Tibial nerve (tissue), 4 donors: ENCODE data around the gene PAX8.
"Not testable (repeated sequence)": the region's sequence is repeated elsewhere in the genome, so short reads cannot be mapped to it uniquely, and the experiment has no call there.

Source experiments
- EP300 ChIP-seq, 2 donors: sonication (generic); formaldehyde crosslinking; IDR thresholded peaks; one replicate each; pipeline ENCODE4 v1.6.1; 2017; ENCODE audit warnings: antibody characterized with exemption in 2 of 2, mild to moderate bottlenecking in 1 of 2
- POLR2A ChIP-seq, 2 donors: fragments of 450-650 bp; IDR thresholded peaks; one replicate each; pipeline ENCODE4 v1.6.1; 2017; ENCODE audit warnings: antibody characterized with exemption in 2 of 2, mild to moderate bottlenecking in 2 of 2, moderate library complexity in 2 of 2
- TF ChIP-seq, protein P1 (sequence below), 5 experiments: fragments of 200-600 bp in 3 of 5; fragments of 450-650 bp in 2 of 5; sonication (generic) in 3 of 5; IDR thresholded peaks; one replicate each; pipeline ENCODE4 v1.5.1; 2016 to 2019; ENCODE audit warnings: antibody characterized with exemption in 5 of 5, mild to moderate bottlenecking in 3 of 5, moderate library complexity in 2 of 5

DNA sequence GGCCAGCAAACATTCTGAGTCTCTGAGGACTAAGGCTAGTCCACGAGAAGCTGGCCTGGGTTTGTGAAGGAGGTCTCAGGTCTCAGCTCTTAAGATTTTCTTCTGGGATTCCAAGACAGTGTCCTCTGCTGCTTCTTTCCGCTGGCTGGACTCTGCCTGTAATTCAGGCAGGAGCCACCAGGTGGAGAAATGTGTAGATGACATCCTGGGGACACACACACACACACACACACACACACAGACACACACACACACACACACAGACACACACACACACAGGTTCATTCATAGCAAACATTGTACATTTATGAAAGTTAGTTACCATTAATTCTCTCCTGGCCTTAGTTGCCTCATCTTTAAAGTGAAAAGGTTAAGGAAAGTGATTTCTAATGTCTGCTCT lies 18.9 kb upstream of the PAX8 start:
- TF ChIP-seq, protein P1, sequence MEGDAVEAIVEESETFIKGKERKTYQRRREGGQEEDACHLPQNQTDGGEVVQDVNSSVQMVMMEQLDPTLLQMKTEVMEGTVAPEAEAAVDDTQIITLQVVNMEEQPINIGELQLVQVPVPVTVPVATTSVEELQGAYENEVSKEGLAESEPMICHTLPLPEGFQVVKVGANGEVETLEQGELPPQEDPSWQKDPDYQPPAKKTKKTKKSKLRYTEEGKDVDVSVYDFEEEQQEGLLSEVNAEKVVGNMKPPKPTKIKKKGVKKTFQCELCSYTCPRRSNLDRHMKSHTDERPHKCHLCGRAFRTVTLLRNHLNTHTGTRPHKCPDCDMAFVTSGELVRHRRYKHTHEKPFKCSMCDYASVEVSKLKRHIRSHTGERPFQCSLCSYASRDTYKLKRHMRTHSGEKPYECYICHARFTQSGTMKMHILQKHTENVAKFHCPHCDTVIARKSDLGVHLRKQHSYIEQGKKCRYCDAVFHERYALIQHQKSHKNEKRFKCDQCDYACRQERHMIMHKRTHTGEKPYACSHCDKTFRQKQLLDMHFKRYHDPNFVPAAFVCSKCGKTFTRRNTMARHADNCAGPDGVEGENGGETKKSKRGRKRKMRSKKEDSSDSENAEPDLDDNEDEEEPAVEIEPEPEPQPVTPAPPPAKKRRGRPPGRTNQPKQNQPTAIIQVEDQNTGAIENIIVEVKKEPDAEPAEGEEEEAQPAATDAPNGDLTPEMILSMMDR (IDR thresholded peaks at IDR 0.05): not testable (repeated sequence)
- TF ChIP-seq POLR2A, EP300 (IDR thresholded peaks at IDR 0.05): not testable (repeated sequence)
